Limb (tissue), 2 donors: Measurements from ENCODE around the gene NEXN.
"Not testable (repeated sequence)": the region's sequence is repeated elsewhere in the genome, so short reads cannot be mapped to it uniquely, and the experiment has no call there.

Source experiments
- DNase-seq, 2 donors: peaks; one replicate each; pipeline ENCODE4 v3.0.0-alpha.2; 2016; ENCODE audit errors: extremely low spot score in 2 of 2

The NEXN gene

DNA sequence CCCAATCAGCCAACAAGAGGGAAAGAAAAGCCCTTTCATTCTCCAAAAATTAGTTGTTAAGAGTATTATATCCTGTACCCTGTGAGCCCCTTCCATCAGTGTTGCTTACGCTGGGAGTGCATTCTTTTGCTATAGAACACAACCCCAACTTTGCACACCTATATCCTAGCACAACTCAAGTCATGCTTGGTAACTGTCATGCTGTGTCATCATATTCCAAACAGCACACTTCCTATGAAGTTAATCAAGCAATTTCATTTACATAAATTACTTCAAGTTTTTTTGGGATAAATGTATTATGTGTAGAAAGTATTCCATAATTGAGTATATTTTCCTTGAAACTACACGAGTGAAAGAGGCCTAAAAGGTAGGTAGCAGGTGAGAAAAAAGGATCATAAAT is 70.4 kb downstream of the NEXN start:
- DNase-seq, result no peak

DNA sequence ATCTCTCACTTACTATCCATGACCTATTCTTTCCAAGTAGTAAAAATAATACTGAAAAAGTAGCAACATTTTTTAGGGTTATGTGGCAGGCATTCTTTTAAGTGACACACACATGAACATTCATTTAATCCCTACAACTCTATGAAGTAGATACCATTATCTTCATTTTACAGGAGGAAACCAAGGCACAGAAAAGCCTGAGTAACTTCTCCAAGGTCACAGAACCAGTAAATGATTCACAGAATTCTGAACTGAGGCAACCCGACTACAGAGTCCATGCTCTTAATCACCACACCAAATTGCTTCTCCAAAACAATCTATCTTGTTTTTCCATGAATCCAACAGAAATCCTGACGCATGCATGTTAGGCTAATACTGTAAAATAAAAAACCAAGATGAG is 73.0 kb downstream of the NEXN start:
- DNase-seq, result no peak

GRCh38 chr1:77966291-77966690 is 77.9 kb downstream of the NEXN start:
- no peak for DNase-seq

GRCh38 chr1:77970192-77970591 is 81.8 kb downstream of the NEXN start:
- DNase-seq, result no peak

- DNase-seq, result no peak
Measured at GRCh38 chr1:77972080-77972479, 83.7 kb downstream of the NEXN start.

GRCh38 chr1:77975386-77975785 is 87.0 kb downstream of the NEXN start:
- no peak for DNase-seq

- no peak for DNase-seq
Measured at GRCh38 chr1:77975907-77976306, 87.5 kb downstream of the NEXN start.

DNA sequence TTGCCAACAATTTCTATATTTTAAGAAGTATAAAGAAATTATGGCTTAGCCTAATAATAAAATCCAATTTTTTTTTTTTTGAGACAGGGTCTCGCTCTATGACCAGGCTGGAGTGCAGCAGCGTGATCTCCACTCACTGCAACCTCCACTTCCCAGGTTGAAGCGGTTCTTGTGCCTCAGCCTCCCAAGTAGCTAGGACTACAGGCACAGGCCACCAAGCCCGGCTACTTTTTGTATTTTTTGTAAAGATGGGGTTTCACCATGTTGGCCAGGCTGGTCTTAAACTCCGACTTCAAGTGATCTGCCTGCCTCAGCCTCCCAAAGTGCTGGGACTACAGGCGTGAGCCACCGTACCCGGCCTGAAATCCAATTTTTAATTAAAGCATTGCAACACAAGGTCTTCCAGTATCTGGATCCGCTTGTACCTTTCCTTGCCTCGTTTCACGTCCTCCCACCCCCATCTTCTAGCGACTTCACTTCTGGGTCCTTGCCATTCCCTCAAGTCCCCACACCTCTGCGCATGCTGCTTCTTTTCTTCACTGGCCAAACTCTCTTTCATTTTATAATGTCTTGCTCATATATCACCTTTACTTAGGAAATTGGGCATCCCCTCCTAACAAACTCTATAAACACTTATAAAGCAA is 88.1 kb downstream of the NEXN start:
- DNase-seq, result no peak

GRCh38 chr1:77977989-77978292 is 89.5 kb downstream of the NEXN start:
- no peak for DNase-seq

GRCh38 chr1:77978293-77978968 is 90.0 kb downstream of the NEXN start:
- peak; percentile 78 to 86 for DNase-seq

DNA sequence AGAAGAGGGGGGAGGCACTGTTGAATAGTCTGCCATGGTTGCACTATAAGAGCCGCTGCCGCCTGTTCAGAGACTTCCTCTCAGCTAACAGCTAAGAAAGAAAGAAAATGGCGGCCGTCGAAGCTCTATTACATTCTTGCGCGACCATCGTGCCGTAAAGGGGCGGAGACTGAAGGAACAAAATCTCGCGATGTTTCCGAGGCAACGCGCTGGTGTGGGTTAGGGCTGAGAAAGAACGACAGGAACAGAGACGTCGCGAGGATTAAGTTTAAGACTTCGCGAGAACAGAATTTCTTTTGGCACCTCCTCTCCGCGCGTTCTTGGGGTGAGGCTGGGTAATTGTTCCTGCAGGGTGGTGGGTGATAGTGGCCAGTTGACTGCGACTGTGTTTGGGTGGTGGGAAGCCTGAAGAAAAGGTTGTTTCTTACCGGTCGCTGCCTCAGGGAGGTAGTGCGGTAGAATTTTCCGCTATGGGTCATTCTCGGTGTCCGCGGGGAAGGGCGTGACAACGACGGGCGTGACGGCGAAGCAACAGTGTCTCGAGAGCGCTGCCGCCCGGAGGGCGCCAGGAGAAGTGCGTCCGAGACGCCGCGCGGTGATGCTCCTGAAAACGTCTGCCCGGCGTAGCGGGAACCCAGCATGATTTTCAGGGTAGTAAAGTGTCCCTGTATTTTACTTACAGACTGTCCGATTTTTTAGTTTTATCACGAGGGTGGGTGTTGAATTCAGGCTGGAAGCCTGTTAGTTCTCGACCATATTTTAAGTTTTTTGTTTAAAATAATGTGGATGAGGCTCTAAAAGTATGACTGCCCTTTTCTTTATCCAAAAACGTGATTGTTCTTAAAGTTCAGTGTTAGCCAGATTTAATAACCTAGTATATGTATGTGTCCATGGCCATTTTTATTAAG is 90.8 kb downstream of the NEXN start, which contains the start of gene FUBP1:
FUBP1 (minus strand) TSS at position 104 of the 908 bp plus-strand sequence; CDS start at position 36, 68 bp downstream.
- peak; percentile 94 to 99 for DNase-seq

GRCh38 chr1:77983352-77983996 is 95.0 kb downstream of the NEXN start:
- DNase-seq, result not testable (repeated sequence)

DNA sequence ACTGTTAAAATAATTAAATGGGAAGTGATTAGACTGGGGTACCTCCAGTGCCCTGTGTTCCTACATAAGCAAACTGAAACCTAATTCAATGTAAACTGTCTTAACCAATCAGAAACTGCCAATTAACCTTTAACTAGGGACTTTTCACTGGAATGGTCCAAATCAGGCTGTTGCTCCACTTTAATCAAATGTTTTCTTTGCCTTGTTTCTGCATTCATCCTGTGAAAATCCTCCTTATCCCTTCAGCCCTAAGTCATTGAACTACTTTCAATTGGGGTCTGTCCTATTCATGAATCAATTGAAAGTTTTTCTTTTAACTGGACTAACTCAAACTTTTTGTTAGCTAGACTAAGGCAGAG is 95.6 kb downstream of the NEXN start:
- DNase-seq, result no peak

- DNase-seq, result no peak
Measured at GRCh38 chr1:77984629-77985028, 96.2 kb downstream of the NEXN start.

GRCh38 chr1:77986810-77987209 is 98.4 kb downstream of the NEXN start:
- DNase-seq, result no peak

DNA sequence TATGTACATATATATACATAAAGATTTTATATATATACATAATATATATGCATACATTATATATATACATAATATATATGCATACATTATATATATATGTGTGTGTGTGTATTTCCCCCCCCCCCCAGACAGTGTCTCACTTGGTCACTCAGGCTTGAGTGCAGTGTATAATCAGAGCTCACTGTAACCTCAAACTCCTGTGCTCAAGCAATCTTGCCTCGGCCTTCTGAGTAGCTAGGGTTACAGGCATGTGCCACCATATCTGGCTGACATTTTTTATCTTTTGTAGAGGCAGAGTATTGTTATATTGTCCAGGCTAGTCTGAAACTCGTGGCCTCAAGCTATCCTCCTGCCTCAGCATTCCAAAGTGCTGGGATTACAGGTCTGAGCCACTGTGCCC is 99.5 kb downstream of the NEXN start:
- no peak for DNase-seq

GRCh38 chr1:77989744-77990143 is 101.3 kb downstream of the NEXN start:
- DNase-seq, result no peak

GRCh38 chr1:77990629-77991204 is 102.3 kb downstream of the NEXN start:
- no peak for DNase-seq

- DNase-seq, result no peak
Measured at GRCh38 chr1:77991638-77992037, 103.2 kb downstream of the NEXN start.
